GM18517 (cell line): ENCODE measurements around the gene AK2.
"Not testable (repeated sequence)": the region's sequence is repeated elsewhere in the genome, so short reads cannot be mapped to it uniquely, and the experiment has no call there.

Source experiments
- ATAC-seq: cut with Tn5 transposase; IDR thresholded peaks from one replicate; pipeline ENCODE4 v1.9.1; 2021; ENCODE audit warnings: mild to moderate bottlenecking, moderate library complexity; ENCODE audit not compliant: unreplicated experiment

Gene AK2

DNA sequence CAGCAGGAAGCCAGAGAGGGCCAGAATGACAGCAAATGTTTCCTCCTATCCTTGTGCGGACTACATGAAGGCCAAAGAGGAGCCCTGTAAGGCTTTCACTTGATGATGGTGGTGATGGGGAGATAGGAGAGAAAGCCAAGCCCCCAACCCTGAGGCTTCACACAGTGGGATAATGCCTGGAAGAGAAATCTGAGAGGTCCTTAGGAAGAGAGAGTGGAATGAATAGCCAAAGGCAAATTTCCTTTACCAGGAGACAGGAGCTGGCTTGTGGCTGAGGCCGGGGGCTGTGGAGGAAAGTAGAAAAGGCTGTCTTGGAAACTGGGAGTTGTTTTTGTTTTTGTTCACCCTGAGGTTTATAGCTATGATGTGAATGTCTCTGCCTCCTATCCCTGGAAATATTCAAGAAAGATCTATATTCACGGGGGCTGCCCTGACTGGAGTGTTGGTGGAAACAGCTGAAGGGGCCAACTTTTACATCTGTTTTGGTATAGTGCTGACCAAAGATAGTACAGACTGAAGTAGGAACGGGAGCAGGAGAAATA, 59.1 kb downstream of the AK2 start:
- no peak for ATAC-seq

DNA sequence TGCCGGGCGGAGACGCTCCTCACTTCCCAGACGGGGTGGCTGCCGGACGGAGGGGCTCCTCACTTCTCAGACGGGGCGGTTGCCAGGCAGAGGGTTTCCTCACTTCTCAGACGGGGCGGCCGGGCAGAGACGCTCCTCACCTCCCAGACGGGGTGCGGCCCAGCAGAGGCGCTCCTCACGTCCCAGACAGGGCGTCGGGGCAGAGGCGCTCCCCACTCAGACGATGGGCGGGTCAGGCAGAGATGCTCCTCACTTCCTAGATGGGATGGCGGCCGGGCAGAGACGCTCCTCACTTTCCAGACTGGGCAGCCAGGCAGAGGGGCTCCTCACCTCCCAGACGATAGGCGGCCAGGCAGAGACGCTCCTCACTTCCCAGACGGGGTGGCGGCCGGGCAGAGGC, 61.6 kb downstream of the AK2 start:
- not testable (repeated sequence) for ATAC-seq

DNA sequence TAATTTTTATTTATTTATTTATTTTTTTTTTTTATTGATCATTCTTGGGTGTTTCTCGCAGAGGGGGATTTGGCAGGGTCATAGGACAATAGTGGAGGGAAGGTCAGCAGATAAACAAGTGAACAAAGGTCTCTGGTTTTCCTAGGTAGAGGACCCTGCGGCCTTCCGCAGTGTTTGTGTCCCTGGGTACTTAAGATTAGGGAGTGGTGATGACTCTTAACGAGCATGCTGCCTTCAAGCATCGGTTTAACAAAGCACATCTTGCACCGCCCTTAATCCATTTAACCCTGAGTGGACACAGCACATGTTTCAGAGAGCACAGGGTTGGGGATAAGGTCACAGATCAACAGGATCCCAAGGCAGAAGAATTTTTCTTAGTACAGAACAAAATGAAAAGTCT, 63.2 kb downstream of the AK2 start:
- ATAC-seq = not testable (repeated sequence)

DNA sequence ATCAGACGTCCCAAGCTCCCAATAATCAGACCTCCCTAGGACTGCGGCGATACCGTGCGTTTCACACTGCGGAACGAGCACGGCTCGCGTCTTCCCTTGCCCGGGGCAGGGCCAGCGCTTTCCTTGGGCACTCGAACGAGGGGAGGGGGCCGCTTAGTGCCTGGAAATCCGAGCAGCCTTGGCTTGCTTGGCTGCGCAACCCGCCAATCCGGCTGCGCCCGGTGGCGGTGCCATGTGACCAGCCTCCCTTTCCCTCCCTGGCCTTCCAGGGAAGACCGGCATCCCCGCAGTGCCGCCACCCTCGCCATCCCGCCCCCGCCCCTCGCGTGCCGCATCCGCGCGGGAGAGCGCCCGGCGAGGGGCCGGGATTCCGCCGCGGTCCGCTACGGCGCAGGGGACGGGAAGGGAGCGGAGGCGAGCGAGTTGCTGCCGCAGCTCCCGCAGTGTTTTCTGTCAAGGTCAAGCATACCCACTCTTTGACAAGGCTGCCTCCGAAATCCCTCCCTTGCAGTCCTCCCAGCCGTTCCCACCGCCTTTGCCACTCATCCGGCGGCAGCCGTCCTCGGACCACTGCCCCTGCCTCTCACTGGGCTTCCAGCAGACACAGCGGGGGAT, 63.8 kb downstream of the AK2 start:
- ATAC-seq = no peak

DNA sequence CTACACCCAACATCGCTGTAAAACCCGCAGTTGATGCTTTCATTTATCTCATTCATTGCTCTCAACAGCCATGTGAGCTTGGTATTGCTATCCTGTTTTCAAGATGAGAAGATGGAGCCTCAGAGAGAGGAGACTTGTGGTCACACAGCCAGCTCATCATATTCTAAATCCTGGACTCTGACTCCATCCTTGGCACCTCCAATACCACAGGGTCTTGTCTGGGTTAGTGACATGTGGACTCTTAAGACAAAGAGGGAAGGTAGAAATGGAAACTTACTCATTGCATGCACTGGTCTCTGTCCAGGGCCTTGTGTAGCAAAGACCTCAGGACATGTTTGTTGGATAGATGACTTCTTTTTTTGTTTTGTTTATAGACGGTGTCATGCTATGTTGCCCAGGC, 65.1 kb downstream of the AK2 start:
- no peak for ATAC-seq

DNA sequence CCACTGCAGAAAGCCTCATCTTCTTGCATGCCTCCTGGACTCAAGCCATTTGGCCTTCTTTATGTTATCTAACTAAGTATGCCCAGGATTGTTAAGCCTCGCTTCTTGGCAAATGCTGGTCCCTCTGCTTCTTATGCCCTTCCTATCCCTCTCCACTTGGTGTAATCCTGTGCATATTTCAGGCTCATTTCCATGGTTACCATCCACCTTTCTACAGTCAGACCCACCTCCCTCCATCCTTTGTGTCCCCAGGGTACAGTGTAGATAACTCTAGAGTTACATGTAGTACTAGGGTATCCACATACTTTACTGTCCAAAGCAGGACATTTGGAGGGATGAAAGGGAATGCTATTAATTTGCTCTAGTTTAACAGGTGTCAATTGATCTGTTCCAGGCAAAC, 65.5 kb downstream of the AK2 start:
- ATAC-seq = no peak

DNA sequence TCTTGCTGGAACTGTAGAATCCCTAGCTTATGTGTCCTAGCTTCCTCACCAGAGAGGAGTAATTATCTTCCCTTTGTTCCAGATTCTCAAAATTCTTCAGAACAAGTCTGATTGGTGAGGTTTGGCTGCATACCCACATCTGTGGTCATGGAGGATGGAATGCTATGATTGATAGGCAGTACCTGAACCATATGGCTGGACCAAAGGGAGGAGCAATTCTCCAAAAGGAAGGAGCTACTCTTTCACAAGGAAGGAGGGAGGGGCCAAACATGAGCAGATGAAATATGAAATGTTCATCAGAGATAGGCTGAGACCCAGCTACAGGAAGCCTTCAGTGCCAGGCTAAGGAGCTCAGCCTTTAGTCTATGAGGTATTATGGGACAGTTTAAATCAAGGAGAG, 67.1 kb downstream of the AK2 start:
- ATAC-seq = no peak

DNA sequence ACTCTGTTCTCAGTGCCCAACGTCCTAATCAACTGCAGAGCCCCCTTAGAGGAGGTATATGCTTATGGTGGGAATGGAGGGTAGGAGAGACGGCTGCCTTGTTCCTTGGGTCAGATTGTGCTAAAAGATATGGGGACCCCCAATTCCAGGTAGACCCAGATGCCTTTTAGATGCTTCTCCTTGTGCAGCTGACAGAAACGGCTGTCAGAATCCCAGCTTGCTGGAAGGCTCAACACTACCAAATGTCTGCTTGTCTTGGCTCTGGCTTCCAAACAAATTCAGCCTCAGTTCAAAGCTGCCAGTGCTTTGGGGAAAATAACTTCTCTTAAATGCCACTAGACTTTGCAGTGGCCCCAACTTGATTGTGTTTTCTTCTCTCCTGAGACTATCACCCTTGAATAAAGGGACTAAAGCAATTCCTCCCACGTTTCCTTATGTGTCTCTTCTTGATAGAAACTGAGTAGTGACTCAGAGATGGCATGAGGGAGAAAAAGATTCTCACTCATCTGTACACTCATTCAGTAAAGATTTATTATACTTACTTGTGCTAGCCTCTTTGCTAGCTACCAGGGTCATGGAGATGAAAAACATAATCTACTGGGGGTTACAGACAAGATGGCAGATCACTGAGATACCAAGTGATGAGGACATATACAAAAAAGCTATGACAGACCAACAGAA, 68.7 kb downstream of the AK2 start:
- ATAC-seq = no peak

DNA sequence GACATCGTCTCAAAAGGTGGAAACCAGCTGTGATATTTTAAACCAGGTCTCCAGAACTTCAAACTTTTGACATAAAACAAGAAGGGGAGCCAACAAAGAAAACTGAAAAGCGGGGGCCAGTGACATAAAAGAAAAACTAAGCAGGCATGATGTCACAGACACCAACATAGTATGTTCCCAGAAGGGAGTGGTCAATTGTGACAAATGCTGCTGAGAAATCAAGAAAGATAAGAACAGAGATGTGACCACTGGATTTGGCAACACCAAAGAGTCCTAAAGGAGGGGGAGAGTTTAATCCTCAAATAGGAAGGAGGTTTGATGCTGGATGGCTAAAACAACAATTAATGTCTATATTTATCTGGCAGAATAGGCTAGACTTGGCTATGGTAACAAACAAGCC, 69.8 kb downstream of the AK2 start:
- no peak for ATAC-seq

DNA sequence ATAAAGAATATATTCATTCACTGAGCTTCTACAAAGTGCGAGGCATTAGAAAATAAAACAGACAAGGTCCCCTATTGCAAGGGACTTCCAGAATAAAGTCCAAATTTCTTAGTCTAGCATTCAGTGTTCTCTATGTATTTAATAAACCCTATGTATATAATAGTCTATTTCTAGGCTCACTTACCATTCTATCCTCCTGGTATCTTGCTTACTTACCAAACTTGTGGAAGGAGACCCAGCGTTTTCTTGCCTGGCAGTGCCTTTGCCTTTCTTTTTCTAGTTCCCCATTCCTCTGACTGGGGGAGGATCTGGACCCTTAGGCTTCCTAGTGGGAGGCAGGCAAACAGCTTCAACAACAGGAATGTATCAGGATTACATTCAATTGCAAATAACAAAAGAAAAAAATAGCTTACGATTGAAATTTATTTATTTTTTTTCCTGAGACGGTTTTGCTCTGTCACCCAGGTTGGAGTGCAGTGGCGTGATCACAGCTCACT, 71.4 kb downstream of the AK2 start:
- no peak for ATAC-seq

DNA sequence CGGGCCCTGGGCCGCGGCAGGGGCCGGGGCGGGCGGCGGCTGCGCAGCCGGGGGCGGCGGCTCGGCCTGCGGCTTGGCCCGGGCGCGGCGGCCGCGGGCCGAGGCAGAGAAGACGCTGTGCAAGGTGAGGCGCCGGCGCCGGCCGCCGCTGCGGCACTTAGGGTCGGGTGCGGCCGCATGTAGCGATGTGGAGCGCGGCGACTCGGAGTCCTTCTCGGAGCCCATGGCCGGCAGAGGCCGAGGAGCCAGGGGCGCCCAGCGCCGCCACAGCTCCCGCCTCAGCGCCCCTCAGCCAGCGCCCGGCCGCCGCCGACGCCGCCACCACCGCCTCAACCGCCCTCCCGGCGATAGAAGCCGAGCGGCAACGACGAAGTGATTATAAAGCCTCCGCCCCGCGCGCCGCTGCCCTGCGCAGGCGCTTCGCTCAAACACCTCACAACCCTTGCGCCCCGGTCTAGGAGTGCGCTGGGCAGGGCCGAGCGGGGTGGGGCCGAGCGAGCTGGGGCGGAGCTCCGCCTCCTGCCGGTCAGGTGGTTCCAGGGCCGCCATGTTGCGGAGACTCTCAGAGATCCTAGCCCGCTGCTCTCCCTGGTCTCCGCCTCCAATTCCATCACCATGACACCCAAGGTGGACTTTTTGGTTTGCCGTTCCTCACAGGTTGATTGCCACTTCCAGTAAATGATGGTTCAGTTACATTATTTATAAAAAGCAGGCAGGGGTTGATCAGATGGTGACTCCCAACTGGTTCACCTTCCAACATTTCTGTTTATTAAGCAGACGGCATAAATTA, 72.0 kb downstream of the AK2 start, which contains the start of gene RNF19B:
TSS of gene RNF19B (minus strand) at position 349 of the 790 bp plus-strand sequence. CDS start at position 225, 124 bp downstream.
- peak; percentile 65 for ATAC-seq

DNA sequence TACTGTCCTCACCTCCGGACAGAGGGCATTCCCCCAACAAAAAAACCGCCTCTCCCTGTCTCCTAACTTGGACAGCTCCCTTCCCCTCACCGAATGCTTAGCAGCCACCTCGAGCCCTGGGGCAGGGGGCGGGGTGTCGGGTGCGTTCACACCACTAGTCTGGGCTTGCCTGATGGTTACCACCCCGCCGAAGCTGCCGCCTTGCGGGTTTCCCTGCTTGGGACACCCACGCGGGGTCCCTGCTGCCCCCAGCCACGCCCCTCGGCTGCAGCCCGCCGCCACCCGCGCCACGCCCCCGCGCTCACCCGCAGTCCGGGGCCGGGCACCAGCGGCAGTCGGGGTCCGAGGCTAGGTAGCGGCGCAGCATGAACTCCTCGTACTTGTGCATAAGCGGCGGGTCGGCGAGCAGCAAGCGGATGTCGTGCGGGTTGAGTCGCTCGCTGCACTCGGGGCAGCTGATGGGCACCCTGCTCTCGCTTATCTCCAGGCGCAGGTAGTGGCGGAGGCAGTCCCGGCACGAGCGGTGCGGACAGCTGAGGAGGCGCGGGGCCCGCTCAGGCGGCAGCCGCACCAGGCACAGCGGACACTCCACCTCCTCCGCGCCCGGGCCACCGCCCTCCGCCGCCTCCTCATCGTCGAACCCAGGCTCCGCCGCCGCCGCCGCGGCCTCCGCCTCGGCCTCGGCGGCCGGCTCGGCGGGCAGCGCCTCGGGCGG, 72.8 kb downstream of the AK2 start:
- ATAC-seq = peak; percentile 25

DNA sequence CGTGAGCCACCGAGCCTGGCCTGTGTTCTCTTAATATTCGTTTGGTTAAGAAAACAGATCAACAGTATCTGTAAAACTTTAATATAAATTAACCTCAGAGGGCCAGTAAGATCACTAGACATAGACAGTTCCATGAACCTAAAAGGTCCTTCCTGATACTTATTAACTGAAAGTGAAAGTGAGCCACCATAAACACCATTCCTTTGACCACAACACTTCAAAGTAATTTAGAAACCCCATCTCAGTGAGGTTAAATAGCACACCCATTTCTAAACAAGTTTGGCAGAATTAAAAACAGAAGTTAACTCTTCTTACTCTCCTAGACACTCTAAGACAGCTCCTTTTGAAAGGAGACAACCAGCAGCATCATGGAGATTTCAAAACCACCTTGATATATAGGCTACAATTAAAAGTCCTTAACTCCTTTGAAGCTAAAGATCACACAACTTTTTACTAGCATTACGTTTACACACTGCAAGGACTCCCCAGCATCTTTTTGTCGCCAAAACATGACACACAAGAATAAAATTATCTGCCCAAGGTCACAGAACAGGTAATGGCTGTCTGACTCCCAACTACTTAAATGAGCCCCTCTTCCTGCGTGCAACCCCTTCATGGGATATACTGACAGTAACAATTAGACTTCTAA, 74.3 kb downstream of the AK2 start:
- ATAC-seq = peak; percentile 38

DNA sequence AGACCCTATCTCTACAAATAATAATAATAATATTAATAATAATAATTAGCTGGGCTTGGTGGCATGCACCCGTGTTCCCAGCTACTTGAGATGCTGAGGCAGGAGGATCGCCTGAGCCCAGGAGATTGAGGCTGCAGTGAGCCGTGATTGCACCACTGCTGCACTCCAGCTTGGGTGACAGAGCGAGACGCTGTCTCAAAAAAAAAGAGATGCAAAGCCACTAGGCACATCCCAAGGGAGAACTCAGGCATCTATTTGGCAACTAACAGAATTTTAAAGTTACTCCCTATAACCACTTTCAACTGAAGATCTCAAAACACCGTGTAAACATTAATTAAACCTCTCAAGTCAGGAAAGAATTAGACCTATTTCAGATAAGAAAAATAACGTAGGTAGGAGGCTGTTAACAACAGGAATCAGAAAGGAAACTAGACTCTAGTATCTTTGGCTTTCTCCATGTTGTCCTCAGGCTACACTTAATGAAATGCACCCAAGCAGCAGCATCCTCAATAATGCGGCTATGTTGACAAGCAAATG, 75.8 kb downstream of the AK2 start:
- no peak for ATAC-seq

DNA sequence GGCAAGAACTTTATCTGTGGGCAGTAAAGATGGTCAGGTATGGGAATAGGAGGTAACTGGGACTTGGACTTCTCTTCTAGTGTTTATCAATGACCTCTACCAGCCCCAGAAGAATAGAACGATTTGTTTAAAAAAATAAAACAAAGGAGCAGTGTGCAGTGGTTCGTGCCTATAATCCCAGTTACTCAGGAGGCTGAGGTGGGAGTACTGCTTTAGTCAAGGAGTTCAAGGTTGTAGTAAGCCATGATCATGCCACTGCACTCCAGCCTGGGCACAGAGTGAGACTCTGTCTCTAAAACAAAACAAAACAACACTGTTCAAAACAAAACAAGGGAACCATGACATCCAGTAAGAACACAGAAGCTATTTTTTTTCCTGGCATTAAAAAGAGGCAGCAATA, 76.3 kb downstream of the AK2 start:
- no peak for ATAC-seq

DNA sequence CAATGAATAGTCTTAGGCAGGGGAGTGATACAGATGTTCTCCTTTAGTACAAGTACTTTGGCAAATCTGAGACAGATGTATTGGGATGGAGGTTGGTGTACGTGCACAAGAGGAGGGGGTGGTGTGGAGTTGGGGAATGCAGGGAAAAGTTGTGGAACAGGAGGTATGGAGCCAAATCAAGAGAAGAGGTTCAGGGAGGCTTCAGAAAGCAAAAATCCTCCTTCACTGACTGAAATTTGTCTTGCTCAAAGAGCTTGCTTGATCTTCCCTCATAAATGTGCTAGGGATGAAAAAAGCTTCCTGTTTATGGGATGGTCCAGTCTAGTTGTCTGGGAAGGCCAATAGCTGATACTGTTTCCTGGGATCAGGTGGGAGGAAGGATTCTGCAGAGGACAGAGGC, 77.9 kb downstream of the AK2 start:
- ATAC-seq = no peak
